ENCODE results near the gene SKAP1.

DNA sequence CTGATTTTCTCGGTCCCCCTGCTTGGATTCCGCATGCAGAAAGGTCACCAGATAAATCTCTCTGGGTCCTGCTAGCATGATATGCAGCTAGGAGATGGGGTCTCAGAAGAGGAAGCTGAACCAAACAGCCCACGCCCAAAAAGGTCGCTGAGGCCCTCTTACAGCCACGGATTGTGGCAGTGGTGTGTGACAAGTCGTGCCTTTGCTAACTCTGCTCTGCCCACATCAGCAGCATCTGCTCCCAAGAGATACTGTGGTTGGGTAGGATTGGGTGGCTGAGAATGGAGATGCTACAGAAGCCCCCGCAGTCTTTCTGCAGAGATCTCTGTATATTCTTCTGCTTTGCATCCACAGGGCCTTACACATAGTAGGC, 15.2 kb upstream of the SKAP1 start:
- TF ChIP-seq, protein P1, sequence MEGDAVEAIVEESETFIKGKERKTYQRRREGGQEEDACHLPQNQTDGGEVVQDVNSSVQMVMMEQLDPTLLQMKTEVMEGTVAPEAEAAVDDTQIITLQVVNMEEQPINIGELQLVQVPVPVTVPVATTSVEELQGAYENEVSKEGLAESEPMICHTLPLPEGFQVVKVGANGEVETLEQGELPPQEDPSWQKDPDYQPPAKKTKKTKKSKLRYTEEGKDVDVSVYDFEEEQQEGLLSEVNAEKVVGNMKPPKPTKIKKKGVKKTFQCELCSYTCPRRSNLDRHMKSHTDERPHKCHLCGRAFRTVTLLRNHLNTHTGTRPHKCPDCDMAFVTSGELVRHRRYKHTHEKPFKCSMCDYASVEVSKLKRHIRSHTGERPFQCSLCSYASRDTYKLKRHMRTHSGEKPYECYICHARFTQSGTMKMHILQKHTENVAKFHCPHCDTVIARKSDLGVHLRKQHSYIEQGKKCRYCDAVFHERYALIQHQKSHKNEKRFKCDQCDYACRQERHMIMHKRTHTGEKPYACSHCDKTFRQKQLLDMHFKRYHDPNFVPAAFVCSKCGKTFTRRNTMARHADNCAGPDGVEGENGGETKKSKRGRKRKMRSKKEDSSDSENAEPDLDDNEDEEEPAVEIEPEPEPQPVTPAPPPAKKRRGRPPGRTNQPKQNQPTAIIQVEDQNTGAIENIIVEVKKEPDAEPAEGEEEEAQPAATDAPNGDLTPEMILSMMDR (IDR thresholded peaks at IDR 0.05) = no peak
- no peak for TF ChIP-seq POLR2A (IDR thresholded peaks at IDR 0.05)
